Measurements from ENCODE around the gene KIF26A. TPM values are rescaled to one million over a fixed set of nuclear protein-coding genes. Genes with fewer than 3 reads are reported as not detected.
"Not testable (repeated sequence)": the region's sequence is repeated elsewhere in the genome, so short reads cannot be mapped to it uniquely, and the experiment has no call there.

KIF26A gene
- polyA plus RNA-seq, 3 donors = 5.0 to 7.7 (median 6.4) TPM

GRCh38 chr14:104148433-104149277 is 10.3 kb downstream of the KIF26A start:
- 56 to 74% (median 72%) methylated on average over 19 to 22 of the region's 22 CpGs for WGBS, 3 donors
- H3K27ac ChIP-seq (ENCODE audit: low read depth, low read length) = no peak overlapping the region

- no peak overlapping the region for H3K27ac ChIP-seq (ENCODE audit: low read depth, low read length)
- WGBS, 3 donors = 78 to 85% (median 85%) methylated on average over 10 to 11 of the region's 11 CpGs
These were observed 10.8 kb downstream of the KIF26A start for GRCh38 chr14:104149278-104149595.

GRCh38 chr14:104149617-104150135 is 11.3 kb downstream of the KIF26A start:
- 18 to 32% (median 24%) methylated on average over 8 to 12 of the region's 12 CpGs for WGBS, 3 donors
- H3K27ac ChIP-seq (ENCODE audit: low read depth, low read length) = no peak overlapping the region

GRCh38 chr14:104150136-104151025 is 12.0 kb downstream of the KIF26A start:
- H3K27ac ChIP-seq (ENCODE audit: low read depth, low read length) = no peak overlapping the region
- 37 to 51% (median 41%) methylated on average over 17 to 19 of the region's 19 CpGs for WGBS, 3 donors

- no peak overlapping the region for H3K27ac ChIP-seq (ENCODE audit: low read depth, low read length)
- 80 to 85% (median 81%) methylated on average over 5 of the region's 5 CpGs for WGBS, 3 donors
These were observed 12.6 kb downstream of the KIF26A start for GRCh38 chr14:104151026-104151381.

GRCh38 chr14:104151566-104152245 is 13.3 kb downstream of the KIF26A start:
- no peak overlapping the region for H3K27ac ChIP-seq (ENCODE audit: low read depth, low read length)
- WGBS, 3 donors = 41 to 93% (median 89%) methylated on average over 30 to 34 of the region's 34 CpGs

- 80 to 93% (median 93%) methylated on average over 14 of the region's 14 CpGs for WGBS, 3 donors
- H3K27ac ChIP-seq (ENCODE audit: low read depth, low read length) = no peak overlapping the region
These were observed 13.8 kb downstream of the KIF26A start for GRCh38 chr14:104152246-104152575.

- 79 to 90% (median 90%) methylated on average over 20 to 21 of the region's 21 CpGs for WGBS, 3 donors
- H3K27ac ChIP-seq (ENCODE audit: low read depth, low read length) = no peak overlapping the region
These were observed 14.5 kb downstream of the KIF26A start for GRCh38 chr14:104152686-104153393.

GRCh38 chr14:104153394-104153755 is 15.0 kb downstream of the KIF26A start:
- H3K27ac ChIP-seq (ENCODE audit: low read depth, low read length) = not testable (repeated sequence)
- 55 to 61% (median 58%) methylated on average over 6 to 7 of the region's 7 CpGs for WGBS, 3 donors

GRCh38 chr14:104154246-104154645 is 15.9 kb downstream of the KIF26A start:
- H3K27ac ChIP-seq (ENCODE audit: low read depth, low read length) = no peak overlapping the region
- WGBS, 3 donors = 72 to 78% (median 73%) methylated on average over 15 of the region's 15 CpGs

GRCh38 chr14:104155513-104155912 is 17.1 kb downstream of the KIF26A start:
- WGBS, 3 donors = 57 to 85% (median 63%) methylated on average over 29 of the region's 29 CpGs
- H3K27ac ChIP-seq (ENCODE audit: low read depth, low read length) = no peak overlapping the region

- no peak overlapping the region for H3K27ac ChIP-seq (ENCODE audit: low read depth, low read length)
- WGBS, 3 donors = 88 to 91% (median 90%) methylated on average over 5 of the region's 5 CpGs
These were observed 17.8 kb downstream of the KIF26A start for GRCh38 chr14:104156142-104156541.

- 88 to 91% (median 90%) methylated on average over 41 to 42 of the region's 42 CpGs for WGBS, 3 donors
- H3K27ac ChIP-seq (ENCODE audit: low read depth, low read length) = no peak overlapping the region
These were observed 18.9 kb downstream of the KIF26A start for GRCh38 chr14:104157016-104157928.

- H3K27ac ChIP-seq (ENCODE audit: low read depth, low read length) = no peak overlapping the region
- 48 to 84% (median 74%) methylated on average over 50 to 51 of the region's 51 CpGs for WGBS, 3 donors
These were observed 20.7 kb downstream of the KIF26A start for GRCh38 chr14:104158827-104159798.

- WGBS, 3 donors = 89 to 90% (median 89%) methylated on average over 9 of the region's 9 CpGs
- H3K27ac ChIP-seq (ENCODE audit: low read depth, low read length) = no peak overlapping the region
These were observed 21.6 kb downstream of the KIF26A start for GRCh38 chr14:104159990-104160389.

GRCh38 chr14:104161602-104162367 is 23.4 kb downstream of the KIF26A start:
- no peak overlapping the region for H3K27ac ChIP-seq (ENCODE audit: low read depth, low read length)
- WGBS, 3 donors = 81 to 90% (median 88%) methylated on average over 23 of the region's 23 CpGs
